ENCODE results near the gene TP53. TPM values are rescaled to one million over a fixed set of nuclear protein-coding genes. Genes with fewer than 3 reads are reported as not detected.
"Not testable (repeated sequence)": the region's sequence is repeated elsewhere in the genome, so short reads cannot be mapped to it uniquely, and the experiment has no call there.

Gene TP53
- total RNA-seq, 4 donors from 2014 or later, result 16.4 to 66.4 (median 35.6) TPM

GRCh38 chr17:7626307-7626706, 61.0 kb downstream of the TP53 start:
- H3K36me3 ChIP-seq, result no peaks in the 10 kb centered on the region
- H3K9me3 ChIP-seq, result no peaks in the 10 kb centered on the region
- no peak overlapping the region for H3K4me3 ChIP-seq (replicated peaks in 1 of 3)
- WGBS, 2 donors, result 86 to 88% methylated on average over 7 of the region's 7 CpGs
- DNase-seq, result no peak
- intact Hi-C loops (cut with DNase I), result no loop called here
- TF ChIP-seq, protein P1, sequence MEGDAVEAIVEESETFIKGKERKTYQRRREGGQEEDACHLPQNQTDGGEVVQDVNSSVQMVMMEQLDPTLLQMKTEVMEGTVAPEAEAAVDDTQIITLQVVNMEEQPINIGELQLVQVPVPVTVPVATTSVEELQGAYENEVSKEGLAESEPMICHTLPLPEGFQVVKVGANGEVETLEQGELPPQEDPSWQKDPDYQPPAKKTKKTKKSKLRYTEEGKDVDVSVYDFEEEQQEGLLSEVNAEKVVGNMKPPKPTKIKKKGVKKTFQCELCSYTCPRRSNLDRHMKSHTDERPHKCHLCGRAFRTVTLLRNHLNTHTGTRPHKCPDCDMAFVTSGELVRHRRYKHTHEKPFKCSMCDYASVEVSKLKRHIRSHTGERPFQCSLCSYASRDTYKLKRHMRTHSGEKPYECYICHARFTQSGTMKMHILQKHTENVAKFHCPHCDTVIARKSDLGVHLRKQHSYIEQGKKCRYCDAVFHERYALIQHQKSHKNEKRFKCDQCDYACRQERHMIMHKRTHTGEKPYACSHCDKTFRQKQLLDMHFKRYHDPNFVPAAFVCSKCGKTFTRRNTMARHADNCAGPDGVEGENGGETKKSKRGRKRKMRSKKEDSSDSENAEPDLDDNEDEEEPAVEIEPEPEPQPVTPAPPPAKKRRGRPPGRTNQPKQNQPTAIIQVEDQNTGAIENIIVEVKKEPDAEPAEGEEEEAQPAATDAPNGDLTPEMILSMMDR (IDR thresholded peaks at IDR 0.05), result no peak
- no peak for TF ChIP-seq POLR2A (IDR thresholded peaks at IDR 0.05)
- H3K27me3 ChIP-seq, result no peaks in the 10 kb centered on the region
- peak overlapping the region in 1 of 3 donors; percentile 95 for H3K27ac ChIP-seq
- H3K4me1 ChIP-seq, result peaks cover 5 to 12% of the 10 kb centered on the region in 2 donors

DNA sequence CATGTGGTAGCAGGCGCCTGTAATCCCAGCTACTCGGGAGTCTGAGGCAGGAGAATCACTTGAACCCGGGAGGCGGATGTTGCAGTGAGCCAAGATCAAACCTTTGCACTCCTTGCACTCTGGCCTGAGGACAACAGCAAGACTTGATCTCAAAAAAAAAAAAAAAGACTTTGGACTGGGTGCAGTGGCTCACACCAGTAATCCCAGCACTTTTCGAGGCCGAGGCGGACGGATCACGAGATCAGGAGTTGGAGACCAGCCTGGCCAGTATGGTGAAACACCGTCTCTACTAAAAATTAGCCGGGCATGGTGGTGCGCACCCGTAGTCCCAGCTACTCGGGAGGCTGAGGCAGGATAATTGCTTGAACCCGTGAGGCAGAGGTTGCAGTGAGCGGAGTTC, 61.5 kb downstream of the TP53 start:
- H3K9me3 ChIP-seq; DNase-seq; H3K4me3 ChIP-seq (replicated peaks in 1 of 3); H3K27ac ChIP-seq; H3K36me3 ChIP-seq; H3K27me3 ChIP-seq; intact Hi-C loops (cut with DNase I): not testable (repeated sequence)
- peaks cover 5 to 12% of the 10 kb centered on the region in 2 donors for H3K4me1 ChIP-seq
- whole genome bisulfite sequencing, 2 donors, result 95 to 99% methylated on average over 16 of the region's 16 CpGs

GRCh38 chr17:7623661-7624060, 63.6 kb downstream of the TP53 start:
- no peak for TF ChIP-seq POLR2A (IDR thresholded peaks at IDR 0.05)
- TF ChIP-seq, protein P1 (IDR thresholded peaks at IDR 0.05), result no peak
- no peak overlapping the region for H3K27ac ChIP-seq
- H3K36me3 ChIP-seq, result no peaks in the 10 kb centered on the region
- no peaks in the 10 kb centered on the region for H3K27me3 ChIP-seq
- peaks cover 5 to 12% of the 10 kb centered on the region in 2 donors for H3K4me1 ChIP-seq
- no peak for DNase-seq
- intact Hi-C loops (cut with DNase I), result no loop called here
- WGBS, 2 donors, result 75 to 83% methylated on average over 5 of the region's 5 CpGs
- H3K4me3 ChIP-seq (replicated peaks in 1 of 3), result no peak overlapping the region
- no peaks in the 10 kb centered on the region for H3K9me3 ChIP-seq

DNA sequence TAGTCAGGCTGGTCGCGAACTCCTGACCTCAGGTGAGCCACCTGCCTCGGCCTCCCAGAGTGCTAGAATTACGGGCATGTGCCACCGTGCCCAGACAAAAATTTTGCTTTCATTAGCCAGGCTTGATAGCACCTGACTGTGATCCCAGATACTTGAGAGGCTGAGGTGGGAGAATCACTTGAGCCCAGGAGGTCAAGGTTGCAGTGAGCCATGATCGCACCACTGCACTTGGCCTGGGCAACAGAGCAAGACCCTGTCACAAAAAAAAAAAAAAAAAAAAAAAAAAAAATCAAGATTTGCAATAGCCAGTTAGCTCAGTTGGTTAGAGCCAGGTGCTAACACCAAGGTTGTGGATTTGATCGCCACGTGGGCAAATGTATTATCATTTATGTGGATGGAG, 66.5 kb downstream of the TP53 start:
- DNase-seq, result no peak
- no peaks in the 10 kb centered on the region for H3K27me3 ChIP-seq
- intact Hi-C loops (cut with DNase I), result no loop called here
- TF ChIP-seq, protein P1 (IDR thresholded peaks at IDR 0.05), result no peak
- TF ChIP-seq POLR2A (IDR thresholded peaks at IDR 0.05), result no peak
- H3K36me3 ChIP-seq, result no peaks in the 10 kb centered on the region
- no peak overlapping the region for H3K27ac ChIP-seq
- WGBS, 2 donors, result 74 to 82% methylated on average over 8 of the region's 8 CpGs
- H3K4me1 ChIP-seq, result no peaks in the 10 kb centered on the region
- H3K4me3 ChIP-seq (replicated peaks in 1 of 3), result no peak overlapping the region
- H3K9me3 ChIP-seq, result no peaks in the 10 kb centered on the region

DNA sequence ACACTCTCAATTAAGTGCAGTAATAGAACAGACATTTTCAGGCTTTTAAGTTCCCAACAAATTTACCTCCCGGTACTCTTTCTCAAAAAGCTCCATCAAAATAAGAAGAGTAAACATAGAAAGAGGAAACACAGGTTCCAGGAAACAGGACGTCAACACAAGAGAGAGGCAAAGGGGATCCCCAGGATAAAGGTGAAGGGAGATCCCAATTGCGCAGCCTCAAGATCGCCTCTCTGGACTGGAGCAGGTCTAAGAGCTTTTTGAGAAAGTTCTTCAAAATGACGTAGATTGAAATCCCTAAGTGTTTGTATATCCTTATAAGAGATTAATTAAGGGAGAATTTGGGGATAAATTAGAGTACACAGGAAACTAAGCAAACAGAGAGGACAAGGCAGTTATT, 68.7 kb downstream of the TP53 start:
- no peak for DNase-seq
- no peak overlapping the region for H3K27ac ChIP-seq
- H3K4me1 ChIP-seq, result peaks cover 3 to 6% of the 10 kb centered on the region in 2 donors
- H3K9me3 ChIP-seq, result no peaks in the 10 kb centered on the region
- no peak for TF ChIP-seq POLR2A (IDR thresholded peaks at IDR 0.05)
- TF ChIP-seq, protein P1 (IDR thresholded peaks at IDR 0.05), result no peak
- H3K36me3 ChIP-seq, result no peaks in the 10 kb centered on the region
- WGBS, 2 donors, result 70 to 72% methylated on average over 5 of the region's 5 CpGs
- H3K27me3 ChIP-seq, result no peaks in the 10 kb centered on the region
- intact Hi-C loops (cut with DNase I), result no loop called here
- H3K4me3 ChIP-seq (replicated peaks in 1 of 3), result no peak overlapping the region

Other genes starting within 250 kb of the TP53 start
- gene FGF11, start 248.0 kb downstream of the TP53 start, total RNA-seq, result 10 to 100 TPM in 3 of 4 donors, 1 to 10 TPM in 1; 4.3 to 12.1 (median 10.5) TPM
- 10 to 100 TPM; 13.4 to 29.2 (median 19.8) TPM for gene CHRNB1, start 242.4 kb downstream of the TP53 start, total RNA-seq
- 10 to 100 TPM; 58.5 to 85.2 (median 79.9) TPM for gene ZBTB4, start 207.9 kb downstream of the TP53 start, total RNA-seq
- gene SLC35G6, start 206.0 kb downstream of the TP53 start, total RNA-seq, result not detected
- gene POLR2A, start 203.1 kb downstream of the TP53 start, total RNA-seq, result 100 to 1,000 TPM in 2 of 4 donors, 10 to 100 TPM in 2; 47.6 to 125 (median 82.2) TPM
- gene TNFSF12, start 138.4 kb downstream of the TP53 start, total RNA-seq, result 10 to 100 TPM; 17.9 to 39.9 (median 30.8) TPM
- 10 to 100 TPM; 11.7 to 32.2 (median 24.8) TPM for gene TNFSF13, start 128.7 kb downstream of the TP53 start, total RNA-seq
- 10 to 100 TPM; 62.4 to 73.3 (median 66.3) TPM for gene SENP3, start 125.6 kb downstream of the TP53 start, total RNA-seq
- 10 to 100 TPM; 13.6 to 52.0 (median 21.5) TPM for gene CD68, start 107.9 kb downstream of the TP53 start, total RNA-seq
- gene MPDU1, start 103.6 kb downstream of the TP53 start, total RNA-seq, result 100 to 1,000 TPM in 3 of 4 donors, 10 to 100 TPM in 1; 88.8 to 250 (median 164) TPM
- 1 to 10 TPM in 1 of 4 donors, under 1 TPM in 1, not detected in 2; 0.67 to 3.1 TPM for gene SOX15, start 97.4 kb downstream of the TP53 start, total RNA-seq
- 10 to 100 TPM; 27.6 to 37.5 (median 28.6) TPM for gene FXR2, start 72.6 kb downstream of the TP53 start, total RNA-seq
- gene SAT2, start 59.7 kb downstream of the TP53 start, total RNA-seq, result 10 to 100 TPM; 59.5 to 74.2 (median 61.9) TPM
- under 1 TPM in 1 of 4 donors, not detected in 3; 0.83 TPM for gene SHBG, start 57.4 kb downstream of the TP53 start, total RNA-seq
- gene ATP1B2, start 36.6 kb downstream of the TP53 start, total RNA-seq, result 1 to 10 TPM in 2 of 4 donors, under 1 TPM in 2; 0.40 to 1.7 (median 0.90) TPM
- gene WRAP53, start 987 bp upstream of the TP53 start, total RNA-seq, result 1 to 10 TPM; 2.9 to 8.0 (median 4.6) TPM
- gene EFNB3, start 17.7 kb upstream of the TP53 start, total RNA-seq, result under 1 TPM in 3 of 4 donors, not detected in 1; 0.27 to 0.38 (median 0.33) TPM
- gene DNAH2, start 30.3 kb upstream of the TP53 start, total RNA-seq, result under 1 TPM in 3 of 4 donors, not detected in 1; under 0.01 to 0.22 (median 0.20) TPM
- 10 to 100 TPM in 2 of 4 donors, 1 to 10 TPM in 2; 4.8 to 14.4 (median 10.4) TPM for gene KDM6B, start 146.7 kb upstream of the TP53 start, total RNA-seq
- gene TMEM88, start 167.6 kb upstream of the TP53 start, total RNA-seq, result 10 to 100 TPM; 12.3 to 39.5 (median 18.4) TPM
- gene NAA38, start 170.1 kb upstream of the TP53 start, total RNA-seq, result 100 to 1,000 TPM in 2 of 4 donors, 10 to 100 TPM in 2; 24.6 to 180 (median 79.6) TPM
- gene CYB5D1, start 170.5 kb upstream of the TP53 start, total RNA-seq, result 10 to 100 TPM; 14.9 to 29.5 (median 23.5) TPM
- gene CHD3, start 201.3 kb upstream of the TP53 start, total RNA-seq, result 100 to 1,000 TPM in 1 of 4 donors, 10 to 100 TPM in 3; 78.9 to 117 (median 91.4) TPM
- gene RNF227, start 228.8 kb upstream of the TP53 start, total RNA-seq, result 1 to 10 TPM; 1.1 to 4.3 (median 2.2) TPM
- gene KCNAB3, start 242.4 kb upstream of the TP53 start, total RNA-seq, result 1 to 10 TPM in 2 of 4 donors, under 1 TPM in 2; 0.40 to 3.7 (median 1.5) TPM
- 10 to 100 TPM; 40.2 to 59.0 (median 53.4) TPM for gene TRAPPC1, start 244.5 kb upstream of the TP53 start, total RNA-seq
- 10 to 100 TPM; 21.0 to 35.9 (median 28.0) TPM for gene CNTROB, start 244.7 kb upstream of the TP53 start, total RNA-seq

Measured in thyroid gland (tissue), 4 donors.